ACC112 (cell line): ENCODE data around the gene ZNF710.

Experiments used
- H2AFZ ChIP-seq: fragments of 200-600 bp; sonication (generic); one replicate; pipeline ENCODE4 v1.6.0; 2017; ENCODE audit warnings: antibody characterized with exemption, low read length; ENCODE audit not compliant: unreplicated experiment
- H3K27ac ChIP-seq: fragments of 200-600 bp; sonication (generic); 2 replicates; pipeline ENCODE4 v1.5.1; 2014; ENCODE audit warnings: low read depth, mild to moderate bottlenecking, antibody characterized with exemption, low read length, moderate library complexity
- H3K27me3 ChIP-seq: fragments of 200-600 bp; sonication (generic); 2 replicates; pipeline ENCODE4 v1.6.1; 2014; ENCODE audit warnings: mild to moderate bottlenecking, antibody characterized with exemption, low read length, moderate library complexity, mixed read lengths; ENCODE audit not compliant: insufficient read depth
- H3K36me3 ChIP-seq: fragments of 200-600 bp; sonication (generic); 2 replicates; pipeline ENCODE4 v1.6.1; 2016; ENCODE audit warnings: mild to moderate bottlenecking, antibody characterized with exemption, low read length, moderate library complexity, mixed read lengths; ENCODE audit not compliant: insufficient read depth
- H3K4me1 ChIP-seq: fragments of 200-600 bp; sonication (generic); one replicate; pipeline ENCODE4 v1.6.1; 2016; ENCODE audit warnings: low read length, mixed read lengths; ENCODE audit not compliant: insufficient read depth, unreplicated experiment, control insufficient read depth
- H3K4me3 ChIP-seq: fragments of 200-600 bp; sonication (generic); 2 replicates; pipeline ENCODE4 v1.5.1; 2014; ENCODE audit warnings: mild to moderate bottlenecking, low read depth, low read length
- H3K79me2 ChIP-seq: fragments of 200-600 bp; sonication (generic); one replicate; pipeline ENCODE4 v1.6.0; 2016; ENCODE audit warnings: low read length; ENCODE audit not compliant: control insufficient read depth, unreplicated experiment, insufficient read depth

The ZNF710 gene

DNA sequence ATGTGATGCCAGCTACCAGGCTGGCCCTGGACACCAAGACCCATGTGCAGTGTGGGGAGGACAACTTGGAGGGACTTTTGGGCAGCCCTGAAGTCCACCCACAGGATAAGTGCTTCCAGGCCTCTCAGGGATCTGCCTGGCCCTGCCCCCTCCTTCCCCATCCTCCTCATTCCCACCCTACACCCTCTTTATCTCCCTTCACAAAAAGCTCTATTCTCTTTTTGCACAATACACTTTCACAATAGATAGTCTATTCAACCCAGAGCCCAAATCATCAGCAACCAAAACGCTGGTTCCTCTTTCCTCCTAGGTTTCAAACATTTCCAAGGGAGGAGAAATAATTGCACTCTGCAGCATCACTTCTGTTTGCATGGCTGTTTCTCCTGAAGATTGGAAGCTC is 7.8 kb upstream of the ZNF710 start:
- Histone ChIP-seq H3K4me1 (peaks cover 4% of the 10 kb centered on the region), H3K4me3 (no peak overlapping the region), H3K36me3 (no peaks in the 10 kb centered on the region), H2AFZ (no peak overlapping the region), H3K27ac (no peak overlapping the region), H3K27me3 (no peaks in the 10 kb centered on the region), H3K79me2 (no peaks in the 10 kb centered on the region)

DNA sequence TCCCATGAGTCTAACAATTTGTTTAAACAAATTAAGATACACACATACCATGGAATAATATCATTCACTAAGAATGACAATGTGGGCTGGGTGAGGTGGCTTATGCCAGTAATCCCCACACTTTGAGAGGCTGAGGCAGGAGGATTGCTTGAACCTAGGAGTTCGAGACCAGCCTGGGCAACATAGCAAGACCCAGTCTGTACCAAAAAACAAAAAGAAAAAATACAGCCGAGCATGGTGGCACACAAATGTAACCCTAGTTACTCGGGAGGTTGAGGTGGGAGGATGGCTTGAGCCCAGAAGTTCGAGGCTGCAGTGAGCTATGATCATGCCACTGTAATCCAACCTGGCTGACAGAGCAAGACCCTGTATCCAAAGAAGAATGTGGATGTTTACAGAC is 4.0 kb upstream of the ZNF710 start:
- Histone ChIP-seq H3K27me3 (no peaks in the 10 kb centered on the region), H3K4me1 (peaks cover 21% of the 10 kb centered on the region), H3K79me2 (no peaks in the 10 kb centered on the region), H3K4me3 (no peak overlapping the region), H3K36me3 (no peaks in the 10 kb centered on the region), H3K27ac (no peak overlapping the region), H2AFZ (no peak overlapping the region)

DNA sequence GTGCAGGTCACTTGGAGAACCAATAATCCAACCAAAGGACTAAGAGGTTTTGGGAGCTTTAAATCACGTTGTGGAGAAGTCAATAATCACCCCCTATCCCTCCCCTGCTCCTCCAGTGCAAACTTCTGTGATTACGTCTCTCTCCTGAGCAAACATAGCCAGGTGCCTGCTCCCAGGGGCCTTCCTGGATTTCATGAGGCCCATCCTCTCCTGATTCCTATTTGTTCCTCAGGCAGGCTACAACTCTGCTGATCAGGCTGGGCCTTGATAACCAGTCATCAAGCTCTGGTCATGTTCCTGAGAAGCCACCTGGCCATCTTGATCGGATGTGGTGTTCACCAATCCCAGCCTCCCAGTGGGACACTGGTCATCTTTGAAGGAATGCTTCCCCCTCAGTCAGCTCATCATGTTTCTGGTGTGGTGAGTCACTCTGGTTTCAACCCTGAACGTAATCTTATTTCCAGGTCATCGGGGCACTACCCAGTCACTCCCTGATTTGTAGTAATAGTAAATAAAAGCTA is 2.9 kb upstream of the ZNF710 start:
- peaks cover 25% of the 10 kb centered on the region for H3K4me1 ChIP-seq
- H3K27ac ChIP-seq: no peak overlapping the region; the same call in 1 of the 2 replicates
- no peak overlapping the region for H2AFZ ChIP-seq
- H3K79me2 ChIP-seq: peaks cover 10% of the 10 kb centered on the region
- no peaks in the 10 kb centered on the region for H3K36me3 ChIP-seq
- no peak overlapping the region for H3K4me3 ChIP-seq
- H3K27me3 ChIP-seq: no peaks in the 10 kb centered on the region

DNA sequence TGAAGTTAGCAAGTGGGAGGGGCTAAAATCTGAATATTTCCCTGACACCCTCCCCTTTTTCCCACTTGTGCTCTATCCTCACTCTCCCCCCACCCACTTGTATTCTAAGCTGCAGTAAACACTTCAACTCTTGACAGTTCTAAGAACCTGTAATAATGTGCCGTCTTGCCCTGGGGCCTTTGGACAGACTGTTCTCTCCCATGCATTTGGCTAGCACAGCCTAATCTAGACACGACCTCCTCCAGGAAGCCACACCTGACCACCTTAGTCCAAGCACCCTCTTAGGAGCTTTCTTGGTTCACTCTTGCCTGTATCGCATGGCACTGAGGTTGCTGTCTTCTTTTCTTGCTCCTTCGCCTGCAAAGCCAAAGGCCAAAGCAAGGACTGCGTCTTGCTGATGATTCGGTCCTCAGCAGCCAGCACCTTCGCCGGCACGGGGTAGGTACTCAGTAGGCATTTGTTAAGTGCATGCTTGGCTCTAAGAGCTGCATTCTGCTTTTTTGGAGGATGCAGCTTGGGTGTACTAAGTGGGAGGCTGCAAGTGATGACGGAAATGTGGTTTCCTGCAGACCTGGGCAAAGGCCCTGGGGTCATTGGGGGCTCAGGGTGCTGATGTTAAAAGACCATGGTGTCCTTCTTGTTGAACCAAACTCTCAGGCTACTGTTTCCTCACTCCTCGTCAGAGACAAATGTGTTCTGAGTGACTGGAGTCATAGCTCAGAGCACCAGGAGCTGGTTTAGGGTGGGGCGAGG is 2.0 kb upstream of the ZNF710 start:
- peak overlapping the region; percentile 83 for H3K4me3 ChIP-seq
- peaks cover 19% of the 10 kb centered on the region for H3K79me2 ChIP-seq
- peak overlapping the region; percentile 9; the same call in 1 of the 2 replicates for H3K27ac ChIP-seq
- H3K4me1 ChIP-seq: peaks cover 34% of the 10 kb centered on the region
- no peak overlapping the region for H2AFZ ChIP-seq
- no peaks in the 10 kb centered on the region for H3K27me3 ChIP-seq
- no peaks in the 10 kb centered on the region for H3K36me3 ChIP-seq

DNA sequence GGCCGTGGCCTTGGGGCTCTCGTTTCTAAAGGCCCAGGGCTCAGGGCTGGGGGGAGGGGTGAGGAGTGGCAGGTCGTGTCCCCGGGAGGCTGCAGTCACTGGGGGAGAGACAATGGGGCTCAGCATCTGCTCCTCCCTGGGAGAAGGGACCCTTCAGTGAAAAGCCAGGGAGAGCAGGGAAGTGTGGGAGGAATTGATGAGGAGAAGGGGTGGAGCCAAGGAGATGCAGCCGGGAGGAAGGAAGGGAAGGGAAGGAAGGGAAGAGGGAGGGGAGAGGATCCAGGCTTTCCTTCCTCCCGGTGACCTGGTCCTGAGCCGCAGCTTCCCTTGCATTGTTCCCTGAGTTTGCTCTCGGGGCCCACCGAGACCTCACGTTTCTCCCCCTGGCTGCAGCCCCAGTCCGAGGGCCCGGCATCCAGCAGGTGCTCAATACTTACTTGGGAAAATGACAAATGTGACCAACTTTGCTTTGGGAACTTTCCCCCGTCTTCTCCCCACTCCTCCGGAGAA is 1.4 kb upstream of the ZNF710 start:
- H2AFZ ChIP-seq: peak overlapping the region; percentile 39
- no peaks in the 10 kb centered on the region for H3K27me3 ChIP-seq
- H3K36me3 ChIP-seq: no peaks in the 10 kb centered on the region
- peak overlapping the region; percentile 83 for H3K4me3 ChIP-seq
- peak overlapping the region; percentile 52; the same call in 1 of the 2 replicates for H3K27ac ChIP-seq
- H3K4me1 ChIP-seq: peaks cover 40% of the 10 kb centered on the region
- H3K79me2 ChIP-seq: peaks cover 23% of the 10 kb centered on the region

DNA sequence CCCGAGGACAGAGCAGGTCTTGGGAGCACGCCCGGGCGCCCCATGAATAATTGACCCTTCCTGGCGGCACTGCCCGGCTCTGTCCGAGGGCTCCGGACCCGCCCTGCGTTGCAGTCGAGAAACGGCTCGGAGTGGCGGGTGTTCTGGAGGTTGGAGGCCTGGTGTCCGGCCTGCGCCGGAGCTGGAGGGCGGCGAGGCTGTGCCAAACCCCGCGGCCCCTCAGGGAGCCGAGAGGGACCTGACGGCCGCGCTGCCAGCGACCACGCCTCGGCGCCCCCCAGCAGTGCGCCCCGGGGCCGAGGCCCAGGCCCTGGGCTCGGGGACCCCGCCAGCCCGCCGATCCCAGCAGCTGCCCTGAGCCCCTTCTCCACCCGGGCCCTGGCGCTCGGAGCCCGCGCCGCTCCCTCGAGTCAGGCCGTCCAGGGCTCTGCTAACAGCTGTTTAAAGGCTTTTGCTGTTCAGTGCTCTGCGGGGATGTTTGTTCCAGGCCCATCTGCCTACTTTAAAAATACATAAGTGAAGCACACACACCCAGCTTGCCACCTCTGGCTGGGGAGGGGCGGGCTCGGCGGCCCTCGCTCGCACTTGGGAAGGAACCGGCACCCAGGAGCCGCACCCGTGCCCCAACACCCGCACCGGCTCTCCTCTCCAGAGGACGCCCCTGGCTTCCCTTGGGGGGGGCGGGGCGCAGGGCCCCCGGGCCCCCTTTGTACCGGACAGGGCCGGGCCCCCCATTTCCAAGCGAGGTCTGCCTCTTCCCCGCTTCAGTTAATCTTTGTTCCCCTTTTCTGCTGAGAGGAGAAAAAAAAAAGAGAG is 730 bp upstream of the ZNF710 start:
- Histone ChIP-seq H3K79me2 (peaks cover 23% of the 10 kb centered on the region), H3K27me3 (no peaks in the 10 kb centered on the region), H3K36me3 (no peaks in the 10 kb centered on the region), H3K4me3 (peak overlapping the region; percentile 83), H2AFZ (peak overlapping the region; percentile 39), H3K4me1 (peaks cover 46% of the 10 kb centered on the region), H3K27ac (peak overlapping the region; percentile 52)

DNA sequence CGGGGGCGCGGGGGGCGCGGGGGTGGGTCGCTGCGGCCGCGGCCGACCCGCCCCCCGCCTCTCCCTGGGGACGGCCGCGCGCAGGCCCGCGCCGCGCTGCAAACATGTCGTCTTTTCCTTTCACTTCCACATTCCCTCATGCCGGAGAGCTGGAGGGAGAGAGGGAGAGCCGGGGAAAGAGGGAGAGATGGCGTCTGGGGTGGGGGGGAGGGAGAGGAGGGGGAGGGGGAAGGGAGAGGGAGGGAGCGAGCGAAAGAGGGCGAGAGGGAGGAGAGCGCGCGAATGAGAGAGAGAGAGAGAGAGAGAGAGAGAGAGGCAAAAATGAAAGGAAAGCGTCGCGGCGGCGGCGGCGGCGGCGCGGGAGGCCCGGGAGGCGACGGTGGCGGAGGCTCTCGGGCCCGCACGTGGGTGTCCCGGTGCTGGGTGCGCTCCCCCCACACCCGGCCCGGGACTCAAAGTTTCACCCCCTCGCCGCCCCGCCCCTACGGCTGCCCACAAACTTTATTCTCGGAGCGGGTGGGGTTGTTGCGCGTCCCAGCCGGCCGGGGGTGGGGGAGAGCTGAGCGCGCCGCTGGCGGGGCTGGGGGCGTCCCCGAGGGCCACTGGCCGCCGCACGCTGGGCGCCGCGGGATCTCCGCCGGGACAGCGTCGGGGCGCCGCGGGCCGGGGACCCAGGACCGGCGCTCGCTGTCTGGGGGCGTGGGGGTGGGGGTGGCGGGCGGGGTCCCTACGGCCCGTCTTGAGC is 731 bp downstream of the ZNF710 start:
- Histone ChIP-seq H3K36me3 (no peaks in the 10 kb centered on the region), H3K27ac (peak overlapping the region; percentile 47; the same call in 1 of the 2 replicates), H3K4me1 (peaks cover 56% of the 10 kb centered on the region), H3K79me2 (peaks cover 37% of the 10 kb centered on the region), H2AFZ (peak overlapping the region; percentile 56), H3K27me3 (no peaks in the 10 kb centered on the region), H3K4me3 (peak overlapping the region; percentile 90)

DNA sequence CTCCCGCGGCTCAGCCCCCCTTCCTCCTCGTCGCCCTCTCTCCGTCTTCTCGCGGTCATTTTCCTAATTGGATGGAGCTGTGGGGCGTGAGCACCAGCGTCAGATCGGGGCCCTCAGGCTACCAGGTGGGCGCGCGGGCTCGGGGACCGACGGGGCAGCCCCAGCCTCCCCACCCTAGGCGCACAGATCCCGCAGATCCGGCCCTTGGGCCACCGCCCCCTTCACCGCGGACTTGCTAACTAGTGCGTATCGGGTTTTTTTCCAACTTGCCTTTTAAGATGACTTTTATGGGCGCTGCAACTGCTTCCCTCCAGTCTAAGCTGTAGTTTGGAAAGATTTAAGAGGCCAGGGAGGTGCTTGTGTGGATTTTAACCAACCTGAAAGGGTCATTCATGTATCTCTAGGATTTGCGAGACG is 1.3 kb downstream of the ZNF710 start:
- peaks cover 42% of the 10 kb centered on the region for H3K79me2 ChIP-seq
- H3K4me1 ChIP-seq: peaks cover 56% of the 10 kb centered on the region

DNA sequence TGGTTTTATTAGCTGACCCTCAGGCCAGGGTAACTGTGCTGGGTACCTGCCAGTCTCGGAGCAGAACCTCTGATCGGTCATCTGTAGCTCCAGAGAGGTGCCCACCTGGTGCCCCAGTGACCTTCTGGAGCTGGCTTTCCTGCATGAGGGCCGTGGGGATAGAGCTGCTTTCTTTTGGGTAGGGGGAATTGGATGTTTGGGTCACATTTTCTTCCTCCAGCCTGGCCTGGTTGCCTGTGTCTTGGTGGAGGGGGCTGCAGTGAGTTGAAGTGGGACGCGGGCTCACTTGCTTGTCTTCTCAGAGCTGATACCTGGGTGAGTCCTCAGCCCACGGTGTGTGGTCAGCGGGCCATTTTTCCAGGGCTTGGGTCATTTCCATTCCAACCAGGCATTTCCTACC is 2.6 kb downstream of the ZNF710 start:
- H3K79me2 ChIP-seq: peaks cover 53% of the 10 kb centered on the region
- peak overlapping the region; percentile 96 for H3K27ac ChIP-seq
- peaks cover 48% of the 10 kb centered on the region for H3K4me1 ChIP-seq
- H3K27me3 ChIP-seq: no peaks in the 10 kb centered on the region
- H3K4me3 ChIP-seq: peak overlapping the region; percentile 90
- H2AFZ ChIP-seq: no peak overlapping the region
- H3K36me3 ChIP-seq: no peaks in the 10 kb centered on the region

More for the DNA sequence above, 1.3 kb downstream of the ZNF710 start:
- H3K27me3 ChIP-seq: no peaks in the 10 kb centered on the region
- peak overlapping the region; percentile 90 for H3K4me3 ChIP-seq
- H2AFZ ChIP-seq: no peak overlapping the region
- H3K27ac ChIP-seq: 0 out of 2 replicates have a peak overlapping the region, but pooled peaks have one; percentile 4
- H3K36me3 ChIP-seq: no peaks in the 10 kb centered on the region

DNA sequence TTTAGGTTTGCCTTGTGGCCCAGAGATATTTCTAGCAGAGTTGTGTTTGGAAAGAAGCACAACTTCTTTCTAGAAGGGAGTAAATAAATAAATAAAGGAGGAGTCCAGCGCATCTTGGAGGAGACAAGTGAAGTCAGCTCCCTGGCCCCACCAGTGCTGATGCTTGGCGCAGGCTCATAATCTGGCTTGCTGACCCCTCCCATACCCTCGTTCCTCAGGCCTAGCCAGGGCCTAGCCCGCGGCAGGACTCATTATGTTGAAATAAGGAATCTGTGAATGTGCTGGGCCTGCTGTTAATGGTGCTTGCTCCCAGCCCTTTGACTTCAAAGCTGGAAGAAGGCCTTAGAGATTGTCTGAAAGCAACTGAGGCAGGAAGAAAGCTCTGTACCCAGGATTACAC is 3.1 kb downstream of the ZNF710 start:
- H3K4me3 ChIP-seq: peak overlapping the region; percentile 90
- peaks cover 43% of the 10 kb centered on the region for H3K4me1 ChIP-seq
- H3K36me3 ChIP-seq: peaks cover 4% of the 10 kb centered on the region; the same call in 1 of the 2 replicates
- peaks cover 58% of the 10 kb centered on the region for H3K79me2 ChIP-seq
- H3K27ac ChIP-seq: peak overlapping the region; percentile 96
- no peaks in the 10 kb centered on the region for H3K27me3 ChIP-seq
- peak overlapping the region; percentile 70 for H2AFZ ChIP-seq
